ENCODE measurements around the gene WHRN. TPM values are rescaled to one million over a fixed set of nuclear protein-coding genes. Genes with fewer than 3 reads are reported as not detected.
A peak's percentile ranks its signal among the peaks of the same experiment; 100 is the strongest.

WHRN gene
- total RNA-seq, 2 donors from 2014 or later = 18.2 to 32.6 TPM

GRCh38 chr9:114395768-114396167 is 109.5 kb downstream of the WHRN start:
- no peaks in the 10 kb centered on the region for H3K9me3 ChIP-seq (ENCODE audit: control insufficient read depth, low read length, poor library complexity, severe bottlenecking)
- no peak for ATAC-seq
- peak overlapping the region; percentile 97 for H3K27ac Mint-ChIP-seq
- no peaks in the 10 kb centered on the region for H3K27me3 Mint-ChIP-seq
- peaks cover 44% of the 10 kb centered on the region for H3K4me1 Mint-ChIP-seq
- peaks cover 2% of the 10 kb centered on the region for H3K36me3 Mint-ChIP-seq (ENCODE audit: low read depth)
- no peak for DNase-seq
- peak overlapping the region; percentile 77 for H3K4me3 Mint-ChIP-seq

GRCh38 chr9:114395334-114395617 is 110.0 kb downstream of the WHRN start:
- Mint-ChIP-seq H3K36me3 (ENCODE audit: low read depth) (peaks cover 2% of the 10 kb centered on the region), H3K27me3 (no peaks in the 10 kb centered on the region), H3K27ac (peak overlapping the region; percentile 97), H3K4me1 (peaks cover 49% of the 10 kb centered on the region), H3K4me3 (peak overlapping the region; percentile 77)
- H3K9me3 ChIP-seq (ENCODE audit: control insufficient read depth, low read length, poor library complexity, severe bottlenecking) = no peaks in the 10 kb centered on the region
- no peak for ATAC-seq
- no peak for DNase-seq

GRCh38 chr9:114394523-114395333 is 110.5 kb downstream of the WHRN start:
- Mint-ChIP-seq H3K36me3 (ENCODE audit: low read depth) (peaks cover 2% of the 10 kb centered on the region), H3K27ac (peak overlapping the region; percentile 97), H3K27me3 (no peaks in the 10 kb centered on the region), H3K4me3 (peak overlapping the region; percentile 77), H3K4me1 (peaks cover 54% of the 10 kb centered on the region)
- DNase-seq (no peak), ATAC-seq (no peak)
- H3K9me3 ChIP-seq (ENCODE audit: control insufficient read depth, low read length, poor library complexity, severe bottlenecking) = no peaks in the 10 kb centered on the region

GRCh38 chr9:114392749-114393112 is 112.5 kb downstream of the WHRN start:
- no peaks in the 10 kb centered on the region for H3K9me3 ChIP-seq (ENCODE audit: control insufficient read depth, low read length, poor library complexity, severe bottlenecking)
- ATAC-seq = no peak
- Mint-ChIP-seq H3K27ac (peak overlapping the region; percentile 82), H3K36me3 (ENCODE audit: low read depth) (peaks cover 4% of the 10 kb centered on the region), H3K4me3 (no peak overlapping the region), H3K27me3 (no peaks in the 10 kb centered on the region), H3K4me1 (peaks cover 69% of the 10 kb centered on the region)
- DNase-seq = no peak

GRCh38 chr9:114390952-114391351 is 114.3 kb downstream of the WHRN start:
- no peaks in the 10 kb centered on the region for H3K9me3 ChIP-seq (ENCODE audit: control insufficient read depth, low read length, poor library complexity, severe bottlenecking)
- Mint-ChIP-seq H3K36me3 (ENCODE audit: low read depth) (peaks cover 18% of the 10 kb centered on the region), H3K4me1 (peaks cover 74% of the 10 kb centered on the region), H3K4me3 (peak overlapping the region; percentile 100), H3K27me3 (no peaks in the 10 kb centered on the region), H3K27ac (peak overlapping the region; percentile 99)
- no peak for DNase-seq
- ATAC-seq = no peak

- DNase-seq (no peak), ATAC-seq (no peak)
- H3K9me3 ChIP-seq (ENCODE audit: control insufficient read depth, low read length, poor library complexity, severe bottlenecking) = no peaks in the 10 kb centered on the region
- H3K4me1 Mint-ChIP-seq = peaks cover 75% of the 10 kb centered on the region
- H3K27ac Mint-ChIP-seq = peak overlapping the region; percentile 99
- H3K36me3 Mint-ChIP-seq (ENCODE audit: low read depth) = peaks cover 19% of the 10 kb centered on the region
- peak overlapping the region; percentile 100 for H3K4me3 Mint-ChIP-seq
- H3K27me3 Mint-ChIP-seq = no peaks in the 10 kb centered on the region
These were observed 115.5 kb downstream of the WHRN start for GRCh38 chr9:114389612-114390368.

GRCh38 chr9:114388764-114389375 is 116.4 kb downstream of the WHRN start:
- H3K4me1 Mint-ChIP-seq = peaks cover 75% of the 10 kb centered on the region
- H3K4me3 Mint-ChIP-seq = peak overlapping the region; percentile 100
- DNase-seq (no peak), ATAC-seq (no peak)
- no peaks in the 10 kb centered on the region for H3K9me3 ChIP-seq (ENCODE audit: control insufficient read depth, low read length, poor library complexity, severe bottlenecking)
- H3K36me3 Mint-ChIP-seq (ENCODE audit: low read depth) = peaks cover 19% of the 10 kb centered on the region
- no peaks in the 10 kb centered on the region for H3K27me3 Mint-ChIP-seq
- H3K27ac Mint-ChIP-seq = peak overlapping the region; percentile 99

GRCh38 chr9:114388357-114388682 is 117.0 kb downstream of the WHRN start:
- ATAC-seq (no peak), DNase-seq (no peak)
- Mint-ChIP-seq H3K4me1 (peaks cover 75% of the 10 kb centered on the region), H3K27ac (peak overlapping the region; percentile 99), H3K27me3 (no peaks in the 10 kb centered on the region), H3K36me3 (ENCODE audit: low read depth) (peaks cover 20% of the 10 kb centered on the region), H3K4me3 (peak overlapping the region; percentile 100)
- no peaks in the 10 kb centered on the region for H3K9me3 ChIP-seq (ENCODE audit: control insufficient read depth, low read length, poor library complexity, severe bottlenecking)

- peaks cover 21% of the 10 kb centered on the region for H3K36me3 Mint-ChIP-seq (ENCODE audit: low read depth)
- peak; percentile 61 to 73 (median 69) for DNase-seq
- H3K4me1 Mint-ChIP-seq = peaks cover 79% of the 10 kb centered on the region
- no peaks in the 10 kb centered on the region for H3K9me3 ChIP-seq (ENCODE audit: control insufficient read depth, low read length, poor library complexity, severe bottlenecking)
- peak; percentile 43 for ATAC-seq
- H3K27me3 Mint-ChIP-seq = no peaks in the 10 kb centered on the region
- H3K27ac Mint-ChIP-seq = peak within 1 kb of the TSS; percentile 99
- H3K4me3 Mint-ChIP-seq = peak within 1 kb of the TSS; percentile 100
These were observed 117.5 kb downstream of the WHRN start, which contains the start of gene AKNA for GRCh38 chr9:114387680-114388356. Gene AKNA, minus strand, starts transcription at chr9:114387982. Its CDS starts 6,649 bp downstream, at chr9:114381333.

GRCh38 chr9:114386886-114387679 is 118.2 kb downstream of the WHRN start:
- H3K27ac Mint-ChIP-seq = peak overlapping the region; percentile 99
- no peak for ATAC-seq
- peaks cover 25% of the 10 kb centered on the region for H3K36me3 Mint-ChIP-seq (ENCODE audit: low read depth)
- H3K27me3 Mint-ChIP-seq = no peaks in the 10 kb centered on the region
- DNase-seq = no peak
- H3K4me1 Mint-ChIP-seq = peaks cover 81% of the 10 kb centered on the region
- no peaks in the 10 kb centered on the region for H3K9me3 ChIP-seq (ENCODE audit: control insufficient read depth, low read length, poor library complexity, severe bottlenecking)
- peak overlapping the region; percentile 100 for H3K4me3 Mint-ChIP-seq

GRCh38 chr9:114386361-114386885 is 118.8 kb downstream of the WHRN start:
- H3K27me3 Mint-ChIP-seq = no peaks in the 10 kb centered on the region
- peak overlapping the region; percentile 99 for H3K27ac Mint-ChIP-seq
- peaks cover 25% of the 10 kb centered on the region for H3K36me3 Mint-ChIP-seq (ENCODE audit: low read depth)
- ATAC-seq (no peak), DNase-seq (no peak)
- peaks cover 82% of the 10 kb centered on the region for H3K4me1 Mint-ChIP-seq
- H3K9me3 ChIP-seq (ENCODE audit: control insufficient read depth, low read length, poor library complexity, severe bottlenecking) = no peaks in the 10 kb centered on the region
- H3K4me3 Mint-ChIP-seq = peak overlapping the region; percentile 100

- DNase-seq (peak; percentile 64 to 81 (median 76)), ATAC-seq (peak; percentile 84)
- peaks cover 25% of the 10 kb centered on the region for H3K36me3 Mint-ChIP-seq (ENCODE audit: low read depth)
- peak overlapping the region; percentile 99 for H3K27ac Mint-ChIP-seq
- H3K4me3 Mint-ChIP-seq = peak overlapping the region; percentile 100
- no peaks in the 10 kb centered on the region for H3K27me3 Mint-ChIP-seq
- no peaks in the 10 kb centered on the region for H3K9me3 ChIP-seq (ENCODE audit: control insufficient read depth, low read length, poor library complexity, severe bottlenecking)
- peaks cover 77% of the 10 kb centered on the region for H3K4me1 Mint-ChIP-seq
These were observed 119.7 kb downstream of the WHRN start for GRCh38 chr9:114385397-114386181.

Measured in T-helper 17 cell (primary cell).